ENCODE results near the gene MANF. TPM values are rescaled to one million over a fixed set of nuclear protein-coding genes. Genes with fewer than 3 reads are reported as not detected.
"Not testable (repeated sequence)": the region's sequence is repeated elsewhere in the genome, so short reads cannot be mapped to it uniquely, and the experiment has no call there.

The MANF gene
- total and polyA plus RNA-seq, 2 donors, result 60.7 to 84.5 TPM

GRCh38 chr3:51361746-51362145, 23.3 kb upstream of the MANF start:
- 96% methylated on average over 6 of the region's 6 CpGs for WGBS
- DNase-seq (ENCODE audit: low read depth in 6 of 9, low spot score in 9 of 9), result no peak

GRCh38 chr3:51362476-51362875, 22.6 kb upstream of the MANF start:
- no peak for DNase-seq (ENCODE audit: low read depth in 6 of 9, low spot score in 9 of 9)
- no peaks in the 10 kb centered on the region for H3K27me3 ChIP-seq (ENCODE audit: control insufficient read depth in 2 of 2, insufficient read depth in 1 of 2, low read length in 1 of 2)
- 97% methylated on average over 9 of the region's 9 CpGs for WGBS

More at GRCh38 chr3:51361746-51362145, 23.3 kb upstream of the MANF start:
- Histone ChIP-seq H3K27ac (ENCODE audit: low read depth in 1 of 2, low read length in 1 of 2) (no peak overlapping the region), H3K36me3 (ENCODE audit: control insufficient read depth in 2 of 2, insufficient read depth in 2 of 2, low read length in 1 of 2) (no peaks in the 10 kb centered on the region), H3K4me3 (ENCODE audit: low read length in 2 of 2) (no peak overlapping the region), H3K4me1 (ENCODE audit: control insufficient read depth in 2 of 2, insufficient read depth in 2 of 2, low read length in 2 of 2) (no peaks in the 10 kb centered on the region), H3K9me3 (ENCODE audit: control insufficient read depth in 2 of 2, insufficient read depth in 1 of 2, low read length in 1 of 2) (no peaks in the 10 kb centered on the region), H3K27me3 (ENCODE audit: control insufficient read depth in 2 of 2, insufficient read depth in 1 of 2, low read length in 1 of 2) (no peaks in the 10 kb centered on the region)

GRCh38 chr3:51368276-51368675, 16.8 kb upstream of the MANF start:
- WGBS, result 97% methylated on average over 8 of the region's 8 CpGs
- DNase-seq (ENCODE audit: low read depth in 6 of 9, low spot score in 9 of 9); H3K4me1 ChIP-seq (ENCODE audit: control insufficient read depth in 2 of 2, insufficient read depth in 2 of 2, low read length in 2 of 2); H3K4me3 ChIP-seq (ENCODE audit: low read length in 2 of 2); H3K9me3 ChIP-seq (ENCODE audit: control insufficient read depth in 2 of 2, insufficient read depth in 1 of 2, low read length in 1 of 2); H3K27ac ChIP-seq (ENCODE audit: low read depth in 1 of 2, low read length in 1 of 2); H3K36me3 ChIP-seq (ENCODE audit: control insufficient read depth in 2 of 2, insufficient read depth in 2 of 2, low read length in 1 of 2); H3K27me3 ChIP-seq (ENCODE audit: control insufficient read depth in 2 of 2, insufficient read depth in 1 of 2, low read length in 1 of 2): not testable (repeated sequence)

More at GRCh38 chr3:51362476-51362875, 22.6 kb upstream of the MANF start:
- no peaks in the 10 kb centered on the region for H3K36me3 ChIP-seq (ENCODE audit: control insufficient read depth in 2 of 2, insufficient read depth in 2 of 2, low read length in 1 of 2)
- H3K9me3 ChIP-seq (ENCODE audit: control insufficient read depth in 2 of 2, insufficient read depth in 1 of 2, low read length in 1 of 2), result no peaks in the 10 kb centered on the region
- no peak overlapping the region for H3K27ac ChIP-seq (ENCODE audit: low read depth in 1 of 2, low read length in 1 of 2)
- H3K4me1 ChIP-seq (ENCODE audit: control insufficient read depth in 2 of 2, insufficient read depth in 2 of 2, low read length in 2 of 2), result no peaks in the 10 kb centered on the region
- H3K4me3 ChIP-seq (ENCODE audit: low read length in 2 of 2), result no peak overlapping the region

- H3K4me1 ChIP-seq (ENCODE audit: control insufficient read depth in 2 of 2, insufficient read depth in 2 of 2, low read length in 2 of 2), result no peaks in the 10 kb centered on the region
- H3K36me3 ChIP-seq (ENCODE audit: control insufficient read depth in 2 of 2, insufficient read depth in 2 of 2, low read length in 1 of 2), result no peaks in the 10 kb centered on the region
- DNase-seq (ENCODE audit: low read depth in 6 of 9, low spot score in 9 of 9), result peak in 2 of 9 donors; percentile 58 to 72
- H3K27me3 ChIP-seq (ENCODE audit: control insufficient read depth in 2 of 2, insufficient read depth in 1 of 2, low read length in 1 of 2), result peaks cover 0 to 2% of the 10 kb centered on the region in 2 donors
- 39% methylated on average over 4 of the region's 4 CpGs for WGBS
- H3K9me3 ChIP-seq (ENCODE audit: control insufficient read depth in 2 of 2, insufficient read depth in 1 of 2, low read length in 1 of 2), result no peaks in the 10 kb centered on the region
- H3K27ac ChIP-seq (ENCODE audit: low read depth in 1 of 2, low read length in 1 of 2), result no peak overlapping the region
- H3K4me3 ChIP-seq (ENCODE audit: low read length in 2 of 2), result no peak overlapping the region
Observed at GRCh38 chr3:51371943-51372557, 13.0 kb upstream of the MANF start.

- H3K9me3 ChIP-seq (ENCODE audit: control insufficient read depth in 2 of 2, insufficient read depth in 1 of 2, low read length in 1 of 2), result no peaks in the 10 kb centered on the region
- peaks cover 0 to 2% of the 10 kb centered on the region in 2 donors for H3K27me3 ChIP-seq (ENCODE audit: control insufficient read depth in 2 of 2, insufficient read depth in 1 of 2, low read length in 1 of 2)
- WGBS, result 84% methylated on average over 5 of the region's 5 CpGs
- H3K27ac ChIP-seq (ENCODE audit: low read depth in 1 of 2, low read length in 1 of 2), result no peak overlapping the region
- H3K4me1 ChIP-seq (ENCODE audit: control insufficient read depth in 2 of 2, insufficient read depth in 2 of 2, low read length in 2 of 2), result peaks cover 4 to 11% of the 10 kb centered on the region in 2 donors
- DNase-seq (ENCODE audit: low read depth in 6 of 9, low spot score in 9 of 9), result no peak
- no peak overlapping the region for H3K4me3 ChIP-seq (ENCODE audit: low read length in 2 of 2)
- H3K36me3 ChIP-seq (ENCODE audit: control insufficient read depth in 2 of 2, insufficient read depth in 2 of 2, low read length in 1 of 2), result no peaks in the 10 kb centered on the region
Observed at GRCh38 chr3:51373658-51374421, 11.3 kb upstream of the MANF start.

GRCh38 chr3:51374456-51374855, 10.6 kb upstream of the MANF start:
- H3K27me3 ChIP-seq (ENCODE audit: control insufficient read depth in 2 of 2, insufficient read depth in 1 of 2, low read length in 1 of 2), result peaks cover 0 to 2% of the 10 kb centered on the region in 2 donors
- WGBS, result 97% methylated on average over 11 of the region's 11 CpGs
- H3K4me1 ChIP-seq (ENCODE audit: control insufficient read depth in 2 of 2, insufficient read depth in 2 of 2, low read length in 2 of 2), result peaks cover 8 to 17% of the 10 kb centered on the region in 2 donors
- no peak overlapping the region for H3K27ac ChIP-seq (ENCODE audit: low read depth in 1 of 2, low read length in 1 of 2)
- no peak for DNase-seq (ENCODE audit: low read depth in 6 of 9, low spot score in 9 of 9)
- no peaks in the 10 kb centered on the region for H3K36me3 ChIP-seq (ENCODE audit: control insufficient read depth in 2 of 2, insufficient read depth in 2 of 2, low read length in 1 of 2)
- H3K4me3 ChIP-seq (ENCODE audit: low read length in 2 of 2), result no peak overlapping the region
- H3K9me3 ChIP-seq (ENCODE audit: control insufficient read depth in 2 of 2, insufficient read depth in 1 of 2, low read length in 1 of 2), result no peaks in the 10 kb centered on the region

GRCh38 chr3:51375136-51375535, 10.0 kb upstream of the MANF start:
- Histone ChIP-seq H3K27ac (ENCODE audit: low read depth in 1 of 2, low read length in 1 of 2) (no peak overlapping the region), H3K9me3 (ENCODE audit: control insufficient read depth in 2 of 2, insufficient read depth in 1 of 2, low read length in 1 of 2) (no peaks in the 10 kb centered on the region), H3K36me3 (ENCODE audit: control insufficient read depth in 2 of 2, insufficient read depth in 2 of 2, low read length in 1 of 2) (no peaks in the 10 kb centered on the region), H3K4me3 (ENCODE audit: low read length in 2 of 2) (no peak overlapping the region), H3K27me3 (ENCODE audit: control insufficient read depth in 2 of 2, insufficient read depth in 1 of 2, low read length in 1 of 2) (peaks cover 0 to 2% of the 10 kb centered on the region in 2 donors), H3K4me1 (ENCODE audit: control insufficient read depth in 2 of 2, insufficient read depth in 2 of 2, low read length in 2 of 2) (peaks cover 15 to 24% of the 10 kb centered on the region in 2 donors)
- no peak for DNase-seq (ENCODE audit: low read depth in 6 of 9, low spot score in 9 of 9)

- H3K4me3 ChIP-seq (ENCODE audit: low read length in 2 of 2), result no peak overlapping the region
- H3K4me1 ChIP-seq (ENCODE audit: control insufficient read depth in 2 of 2, insufficient read depth in 2 of 2, low read length in 2 of 2), result peaks cover 16 to 27% of the 10 kb centered on the region in 2 donors
- no peaks in the 10 kb centered on the region for H3K27me3 ChIP-seq (ENCODE audit: control insufficient read depth in 2 of 2, insufficient read depth in 1 of 2, low read length in 1 of 2)
- no peak overlapping the region for H3K27ac ChIP-seq (ENCODE audit: low read depth in 1 of 2, low read length in 1 of 2)
- H3K9me3 ChIP-seq (ENCODE audit: control insufficient read depth in 2 of 2, insufficient read depth in 1 of 2, low read length in 1 of 2), result no peaks in the 10 kb centered on the region
- H3K36me3 ChIP-seq (ENCODE audit: control insufficient read depth in 2 of 2, insufficient read depth in 2 of 2, low read length in 1 of 2), result no peaks in the 10 kb centered on the region
- no peak for DNase-seq (ENCODE audit: low read depth in 6 of 9, low spot score in 9 of 9)
- 96% methylated on average over 8 of the region's 8 CpGs for WGBS
Observed at GRCh38 chr3:51375571-51375970, 9.5 kb upstream of the MANF start.

GRCh38 chr3:51378065-51378464, 7.0 kb upstream of the MANF start:
- H3K36me3 ChIP-seq (ENCODE audit: control insufficient read depth in 2 of 2, insufficient read depth in 2 of 2, low read length in 1 of 2), result no peaks in the 10 kb centered on the region
- H3K27ac ChIP-seq (ENCODE audit: low read depth in 1 of 2, low read length in 1 of 2), result no peak overlapping the region
- no peak overlapping the region for H3K4me3 ChIP-seq (ENCODE audit: low read length in 2 of 2)
- no peaks in the 10 kb centered on the region for H3K27me3 ChIP-seq (ENCODE audit: control insufficient read depth in 2 of 2, insufficient read depth in 1 of 2, low read length in 1 of 2)
- H3K4me1 ChIP-seq (ENCODE audit: control insufficient read depth in 2 of 2, insufficient read depth in 2 of 2, low read length in 2 of 2), result peaks cover 17 to 27% of the 10 kb centered on the region in 2 donors
- no peak for DNase-seq (ENCODE audit: low read depth in 6 of 9, low spot score in 9 of 9)
- WGBS, result 48% methylated on average over 5 of the region's 5 CpGs
- H3K9me3 ChIP-seq (ENCODE audit: control insufficient read depth in 2 of 2, insufficient read depth in 1 of 2, low read length in 1 of 2), result no peaks in the 10 kb centered on the region

Measured in thymus (tissue), 11 donors.